Skeletal muscle tissue (tissue), 4 donors: Measurements from ENCODE around the gene KIAA0513. TPM values are rescaled to one million over a fixed set of nuclear protein-coding genes. Genes with fewer than 3 reads are reported as not detected.

Experiments
- H3K27ac ChIP-seq: one replicate; pipeline ENCODE4 v1.7.0; 2013; ENCODE audit warnings: mild to moderate bottlenecking, low read depth, low read length, inconsistent platforms
- H3K27me3 ChIP-seq, 3 donors: one replicate each; pipeline ENCODE4 v1.7.0; 2013; ENCODE audit warnings: low read length in 3 of 3; ENCODE audit not compliant: control insufficient read depth in 3 of 3, insufficient read depth in 3 of 3
- H3K36me3 ChIP-seq, 3 donors: one replicate each; pipeline ENCODE4 v1.7.0; 2013; ENCODE audit warnings: low read length in 3 of 3; ENCODE audit not compliant: control insufficient read depth in 3 of 3, insufficient read depth in 3 of 3
- H3K4me1 ChIP-seq, 3 donors: one replicate each; pipeline ENCODE4 v1.7.0; 2013; ENCODE audit warnings: low read length in 3 of 3, mild to moderate bottlenecking in 3 of 3; ENCODE audit not compliant: control insufficient read depth in 3 of 3, insufficient read depth in 3 of 3
- H3K4me3 ChIP-seq, 3 donors: one replicate each; pipeline ENCODE4 v1.7.0; 2013; ENCODE audit warnings: low read length in 3 of 3
- H3K9ac ChIP-seq, 3 donors: one replicate each; pipeline ENCODE4 v1.7.0; 2013; ENCODE audit warnings: low read length in 3 of 3, mild to moderate bottlenecking in 3 of 3, moderate library complexity in 2 of 3, low read depth in 1 of 3
- H3K9me3 ChIP-seq, 3 donors: one replicate each; pipeline ENCODE4 v1.7.0; 2013; ENCODE audit warnings: low read length in 3 of 3; ENCODE audit not compliant: control insufficient read depth in 3 of 3
- total RNA-seq: library from RNA; depleted of rRNA; stranded (reverse); fragments of >200 nt; gene quantifications from one replicate; pipeline ENCODE4 v1.2.3, GENCODE V29; 2014
- donor health status: Osteomylitis.

The KIAA0513 gene
- total RNA-seq, result 5.7 TPM

- Histone ChIP-seq H3K36me3 (peaks cover 0 to 3% (median 0%) of the 10 kb centered on the region in 3 donors), H3K4me3 (peak within 1 kb of the TSS; percentile 93 to 96 (median 96)), H3K9me3 (no peaks in the 10 kb centered on the region), H3K27ac (peak within 1 kb of the TSS; percentile 75), H3K27me3 (no peaks in the 10 kb centered on the region), H3K4me1 (peaks cover 16 to 25% (median 21%) of the 10 kb centered on the region in 3 donors), H3K9ac (peak within 1 kb of the TSS; percentile 91 to 96 (median 96))
These were observed at the start of gene KIAA0513 for GRCh38 chr16:85027349-85027957. Gene KIAA0513, plus strand, starts transcription at chr16:85027795. Its CDS starts 39,277 bp downstream, at chr16:85067072.

- no peaks in the 10 kb centered on the region for H3K9me3 ChIP-seq
- peaks cover 44 to 51% (median 50%) of the 10 kb centered on the region in 3 donors for H3K36me3 ChIP-seq
- no peaks in the 10 kb centered on the region for H3K27me3 ChIP-seq
- no peak overlapping the region for H3K4me3 ChIP-seq
- H3K9ac ChIP-seq, result no peak overlapping the region
- H3K27ac ChIP-seq, result no peak overlapping the region
- peaks cover 13 to 30% (median 17%) of the 10 kb centered on the region in 3 donors for H3K4me1 ChIP-seq
These were observed 48.1 kb upstream of the KIAA0513 start for GRCh38 chr16:84979516-84979915.

GRCh38 chr16:84982434-84982833, 45.2 kb upstream of the KIAA0513 start:
- Histone ChIP-seq H3K4me1 (peaks cover 37 to 48% (median 39%) of the 10 kb centered on the region in 3 donors), H3K27ac (no peak overlapping the region), H3K9me3 (no peaks in the 10 kb centered on the region), H3K36me3 (peaks cover 26 to 35% (median 28%) of the 10 kb centered on the region in 3 donors), H3K4me3 (no peak overlapping the region), H3K27me3 (no peaks in the 10 kb centered on the region), H3K9ac (peak overlapping the region in 1 of 3 donors; percentile 28)

GRCh38 chr16:84985079-84986065, 42.2 kb upstream of the KIAA0513 start:
- Histone ChIP-seq H3K4me3 (no peak overlapping the region), H3K9ac (peak overlapping the region in 1 of 3 donors; percentile 35), H3K27me3 (no peaks in the 10 kb centered on the region), H3K36me3 (peaks cover 36 to 53% (median 39%) of the 10 kb centered on the region in 3 donors), H3K27ac (peak overlapping the region; percentile 69), H3K9me3 (no peaks in the 10 kb centered on the region), H3K4me1 (peaks cover 35 to 56% (median 39%) of the 10 kb centered on the region in 3 donors)

GRCh38 chr16:84986102-84986501, 41.5 kb upstream of the KIAA0513 start:
- Histone ChIP-seq H3K4me3 (no peak overlapping the region), H3K9me3 (no peaks in the 10 kb centered on the region), H3K27ac (peak overlapping the region; percentile 69), H3K9ac (peak overlapping the region in 1 of 3 donors; percentile 45), H3K27me3 (no peaks in the 10 kb centered on the region), H3K36me3 (peaks cover 39 to 52% (median 39%) of the 10 kb centered on the region in 3 donors), H3K4me1 (peaks cover 35 to 56% (median 39%) of the 10 kb centered on the region in 3 donors)

- Histone ChIP-seq H3K27me3 (no peaks in the 10 kb centered on the region), H3K9ac (peak overlapping the region in 1 of 3 donors; percentile 5), H3K4me3 (no peak overlapping the region), H3K9me3 (no peaks in the 10 kb centered on the region), H3K4me1 (peaks cover 35 to 56% (median 39%) of the 10 kb centered on the region in 3 donors), H3K27ac (no peak overlapping the region), H3K36me3 (peaks cover 32 to 44% (median 33%) of the 10 kb centered on the region in 3 donors)
These were observed 40.7 kb upstream of the KIAA0513 start for GRCh38 chr16:84986879-84987278.

- no peaks in the 10 kb centered on the region for H3K27me3 ChIP-seq
- H3K9me3 ChIP-seq, result no peaks in the 10 kb centered on the region
- H3K36me3 ChIP-seq, result peaks cover 32 to 48% (median 33%) of the 10 kb centered on the region in 3 donors
- no peak overlapping the region for H3K4me3 ChIP-seq
- H3K9ac ChIP-seq, result no peak overlapping the region
- no peak overlapping the region for H3K27ac ChIP-seq
- H3K4me1 ChIP-seq, result peaks cover 26 to 44% (median 27%) of the 10 kb centered on the region in 3 donors
These were observed 39.1 kb upstream of the KIAA0513 start for GRCh38 chr16:84988328-84989080.

- Histone ChIP-seq H3K36me3 (peaks cover 41 to 59% (median 47%) of the 10 kb centered on the region in 3 donors), H3K9ac (no peak overlapping the region), H3K9me3 (no peaks in the 10 kb centered on the region), H3K27me3 (no peaks in the 10 kb centered on the region), H3K4me1 (peaks cover 25 to 46% (median 28%) of the 10 kb centered on the region in 3 donors), H3K4me3 (no peak overlapping the region), H3K27ac (no peak overlapping the region)
These were observed 37.6 kb upstream of the KIAA0513 start for GRCh38 chr16:84989749-84990620.

GRCh38 chr16:84990782-84991181, 36.8 kb upstream of the KIAA0513 start:
- no peaks in the 10 kb centered on the region for H3K9me3 ChIP-seq
- no peak overlapping the region for H3K9ac ChIP-seq
- no peak overlapping the region for H3K4me3 ChIP-seq
- H3K36me3 ChIP-seq, result peaks cover 44 to 65% (median 55%) of the 10 kb centered on the region in 3 donors
- no peaks in the 10 kb centered on the region for H3K27me3 ChIP-seq
- H3K4me1 ChIP-seq, result peaks cover 18 to 47% (median 26%) of the 10 kb centered on the region in 3 donors
- H3K27ac ChIP-seq, result no peak overlapping the region
